ENCODE data around the gene ESCO1.
A peak's percentile ranks its signal among the peaks of the same experiment; 100 is the strongest.

ESCO1 gene

GRCh38 chr18:21490748-21491147 lies 109.8 kb downstream of the ESCO1 start:
- H3K9ac ChIP-seq (ENCODE audit: low read length): no peak overlapping the region
- peak overlapping the region; percentile 29 for H3K27ac ChIP-seq (ENCODE audit: low read depth, low read length, poor library complexity, severe bottlenecking)
- no peak overlapping the region for H3K4me3 ChIP-seq (ENCODE audit: low read depth, low read length, poor library complexity, severe bottlenecking)
- TF ChIP-seq EZH2 (IDR thresholded peaks at IDR 0.05; ENCODE audit: borderline replicate concordance, low read length) (no peak), CTCF (IDR thresholded peaks at IDR 0.05; ENCODE audit: low read length) (no peak)
- H3K4me1 ChIP-seq (ENCODE audit: insufficient read depth, low read length, severe bottlenecking): peaks cover 14% of the 10 kb centered on the region
- H3K9me2 ChIP-seq (ENCODE audit: low read depth, low read length): no peaks in the 10 kb centered on the region
- no peak overlapping the region for H2AFZ ChIP-seq (ENCODE audit: low read length)
- H3F3A ChIP-seq (ENCODE audit: insufficient read depth, low read length): no peaks in the 10 kb centered on the region
- H3K4me2 ChIP-seq (ENCODE audit: low read length): peak overlapping the region; percentile 21; the same call in 1 of the 2 replicates
- H3K79me2 ChIP-seq (ENCODE audit: insufficient read depth, low read length): no peaks in the 10 kb centered on the region
- no peaks in the 10 kb centered on the region for H3K27me3 ChIP-seq (ENCODE audit: insufficient read depth, low read length)
- H3K36me3 ChIP-seq (ENCODE audit: insufficient read depth, low read length): no peaks in the 10 kb centered on the region; the same call in 1 of the 2 replicates
- no peaks in the 10 kb centered on the region for H3K9me3 ChIP-seq (ENCODE audit: low read length)
- H4K20me1 ChIP-seq (ENCODE audit: insufficient read depth, low read length): no peaks in the 10 kb centered on the region

DNA sequence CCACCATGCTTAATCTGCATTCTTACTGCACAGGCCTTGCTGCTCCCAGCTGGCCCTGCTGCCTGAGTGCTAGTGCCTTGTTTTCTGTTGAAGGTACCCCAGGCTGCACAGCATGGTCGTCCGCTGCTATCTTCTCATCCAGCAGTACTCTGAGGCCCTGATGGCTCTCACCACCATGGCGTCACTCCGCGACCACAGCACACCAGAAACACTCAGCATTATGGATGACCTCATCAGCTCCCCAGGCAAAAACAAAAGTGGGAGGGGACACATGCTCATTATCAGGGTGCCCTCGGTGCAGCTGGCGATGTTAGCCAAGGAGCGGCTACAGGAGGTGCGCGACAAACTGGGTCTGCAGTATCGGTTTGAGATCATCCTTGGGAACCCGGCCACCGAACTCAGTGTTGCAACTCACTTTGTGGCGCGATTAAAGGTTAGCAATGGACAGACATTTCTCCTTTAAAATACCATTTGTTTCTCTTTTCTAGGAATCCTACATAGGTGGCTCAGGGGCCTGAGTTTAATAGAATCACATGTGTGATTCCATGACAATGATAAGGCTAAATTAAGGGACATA lies 110.5 kb downstream of the ESCO1 start:
- H3K4me2 ChIP-seq (ENCODE audit: low read length): no peak overlapping the region
- H3K9me3 ChIP-seq (ENCODE audit: low read length): no peaks in the 10 kb centered on the region
- H3K4me1 ChIP-seq (ENCODE audit: insufficient read depth, low read length, severe bottlenecking): peaks cover 16% of the 10 kb centered on the region
- H3K4me3 ChIP-seq (ENCODE audit: low read depth, low read length, poor library complexity, severe bottlenecking): no peak overlapping the region
- no peak overlapping the region for H2AFZ ChIP-seq (ENCODE audit: low read length)
- H3K9me2 ChIP-seq (ENCODE audit: low read depth, low read length): no peaks in the 10 kb centered on the region
- H3K9ac ChIP-seq (ENCODE audit: low read length): no peak overlapping the region
- H3K27ac ChIP-seq (ENCODE audit: low read depth, low read length, poor library complexity, severe bottlenecking): no peak overlapping the region
- H3F3A ChIP-seq (ENCODE audit: insufficient read depth, low read length): no peaks in the 10 kb centered on the region
- H4K20me1 ChIP-seq (ENCODE audit: insufficient read depth, low read length): no peaks in the 10 kb centered on the region
- H3K36me3 ChIP-seq (ENCODE audit: insufficient read depth, low read length): no peaks in the 10 kb centered on the region; the same call in 1 of the 2 replicates
- TF ChIP-seq CTCF (IDR thresholded peaks at IDR 0.05; ENCODE audit: low read length): no peak
- TF ChIP-seq EZH2 (IDR thresholded peaks at IDR 0.05; ENCODE audit: borderline replicate concordance, low read length): no peak
- H3K79me2 ChIP-seq (ENCODE audit: insufficient read depth, low read length): no peaks in the 10 kb centered on the region
- no peaks in the 10 kb centered on the region for H3K27me3 ChIP-seq (ENCODE audit: insufficient read depth, low read length)

DNA sequence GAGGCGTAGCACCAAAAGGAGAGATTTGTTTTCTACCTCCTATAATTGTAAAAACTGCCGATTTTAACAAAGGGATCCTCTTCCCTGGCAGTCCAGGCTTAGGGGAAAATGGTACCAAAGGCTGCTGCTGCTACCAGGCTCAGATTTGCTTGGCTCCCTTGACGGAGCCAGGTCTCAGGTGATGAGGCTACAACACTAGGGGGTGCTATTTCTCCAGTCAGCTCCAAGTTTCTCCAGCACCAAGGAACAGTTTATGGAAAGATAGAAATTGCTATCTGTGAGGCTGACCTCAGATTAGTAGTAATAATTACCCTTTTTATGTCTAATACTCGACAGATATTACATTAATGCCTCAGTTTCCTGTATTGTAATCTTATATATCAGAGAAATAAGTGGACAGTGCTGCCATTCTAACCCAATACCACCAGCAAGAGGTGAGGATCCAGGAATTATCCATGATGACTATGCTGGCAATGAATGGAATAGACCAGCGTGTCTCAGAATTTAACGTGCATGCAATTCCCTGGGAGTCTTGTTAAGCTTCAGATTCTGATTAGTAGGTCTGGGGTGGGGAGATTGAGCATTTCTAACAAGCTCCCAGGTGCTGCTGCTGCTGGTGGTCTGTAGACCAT lies 111.3 kb downstream of the ESCO1 start:
- TF ChIP-seq EZH2 (IDR thresholded peaks at IDR 0.05; ENCODE audit: borderline replicate concordance, low read length) (no peak), CTCF (IDR thresholded peaks at IDR 0.05; ENCODE audit: low read length) (peak; percentile 93)

More for the DNA sequence above, 111.3 kb downstream of the ESCO1 start:
- Histone ChIP-seq H3F3A (ENCODE audit: insufficient read depth, low read length) (no peaks in the 10 kb centered on the region), H3K36me3 (ENCODE audit: insufficient read depth, low read length) (no peaks in the 10 kb centered on the region; the same call in 1 of the 2 replicates), H3K27ac (ENCODE audit: low read depth, low read length, poor library complexity, severe bottlenecking) (no peak overlapping the region), H3K27me3 (ENCODE audit: insufficient read depth, low read length) (no peaks in the 10 kb centered on the region), H2AFZ (ENCODE audit: low read length) (no peak overlapping the region), H3K9me3 (ENCODE audit: low read length) (no peaks in the 10 kb centered on the region), H3K9ac (ENCODE audit: low read length) (no peak overlapping the region), H3K9me2 (ENCODE audit: low read depth, low read length) (no peaks in the 10 kb centered on the region), H4K20me1 (ENCODE audit: insufficient read depth, low read length) (no peaks in the 10 kb centered on the region), H3K4me1 (ENCODE audit: insufficient read depth, low read length, severe bottlenecking) (peaks cover 16% of the 10 kb centered on the region), H3K4me3 (ENCODE audit: low read depth, low read length, poor library complexity, severe bottlenecking) (no peak overlapping the region), H3K4me2 (ENCODE audit: low read length) (no peak overlapping the region), H3K79me2 (ENCODE audit: insufficient read depth, low read length) (no peaks in the 10 kb centered on the region)
